Fibroblast of mammary gland (primary cell): Measurements from ENCODE around the gene DOK6.

Experiments used
- DNase-seq: peaks from one replicate; pipeline ENCODE4 v3.0.0-alpha.2; 2010; ENCODE audit warnings: low read depth
- H3K4me3 ChIP-seq: 2 replicates; pipeline ENCODE4 v1.5.1; 2011; ENCODE audit warnings: low read depth, mild to moderate bottlenecking, low read length, moderate library complexity; ENCODE audit not compliant: control insufficient read depth
- CTCF ChIP-seq: conservative IDR thresholded peaks from 2 replicates; pipeline ENCODE4 v1.5.1; 2011; ENCODE audit warnings: low read depth, low read length, inconsistent platforms; ENCODE audit not compliant: control insufficient read depth, insufficient read depth

DOK6 gene

GRCh38 chr18:69752737-69753380 lies 352.2 kb downstream of the DOK6 start:
- TF ChIP-seq CTCF: no peak
- no peak for DNase-seq
- no peak overlapping the region for H3K4me3 ChIP-seq

- H3K4me3 ChIP-seq: no peak overlapping the region
- TF ChIP-seq CTCF: no peak
- no peak for DNase-seq
Observed at GRCh38 chr18:69754108-69754507, 353.4 kb downstream of the DOK6 start.

- DNase-seq: no peak
- H3K4me3 ChIP-seq: no peak overlapping the region
- TF ChIP-seq CTCF: no peak
Observed at GRCh38 chr18:69755041-69755440, 354.4 kb downstream of the DOK6 start.

- H3K4me3 ChIP-seq: no peak overlapping the region
Observed at GRCh38 chr18:69755856-69756496, 355.3 kb downstream of the DOK6 start.

GRCh38 chr18:69757733-69758132 lies 357.0 kb downstream of the DOK6 start:
- no peak for TF ChIP-seq CTCF

More at GRCh38 chr18:69755856-69756496, 355.3 kb downstream of the DOK6 start:
- no peak for TF ChIP-seq CTCF
- no peak for DNase-seq

GRCh38 chr18:69758458-69758857 lies 357.8 kb downstream of the DOK6 start:
- peak; percentile 62 for DNase-seq
- no peak for TF ChIP-seq CTCF
- H3K4me3 ChIP-seq: no peak overlapping the region

More at GRCh38 chr18:69757733-69758132, 357.0 kb downstream of the DOK6 start:
- DNase-seq: peak; percentile 14
- no peak overlapping the region for H3K4me3 ChIP-seq
